NCI-H2081 treated with DMSO at 0.1 percent for 48 hours (cell line): Measurements from ENCODE around the gene CPED1.
"Not testable (repeated sequence)": the region's sequence is repeated elsewhere in the genome, so short reads cannot be mapped to it uniquely, and the experiment has no call there.

ENCODE experiments used
- DNase-seq: peaks from one replicate; lab custom pipeline; 2025; lab: John Stamatoyannopoulos, UW

CPED1 gene

DNA sequence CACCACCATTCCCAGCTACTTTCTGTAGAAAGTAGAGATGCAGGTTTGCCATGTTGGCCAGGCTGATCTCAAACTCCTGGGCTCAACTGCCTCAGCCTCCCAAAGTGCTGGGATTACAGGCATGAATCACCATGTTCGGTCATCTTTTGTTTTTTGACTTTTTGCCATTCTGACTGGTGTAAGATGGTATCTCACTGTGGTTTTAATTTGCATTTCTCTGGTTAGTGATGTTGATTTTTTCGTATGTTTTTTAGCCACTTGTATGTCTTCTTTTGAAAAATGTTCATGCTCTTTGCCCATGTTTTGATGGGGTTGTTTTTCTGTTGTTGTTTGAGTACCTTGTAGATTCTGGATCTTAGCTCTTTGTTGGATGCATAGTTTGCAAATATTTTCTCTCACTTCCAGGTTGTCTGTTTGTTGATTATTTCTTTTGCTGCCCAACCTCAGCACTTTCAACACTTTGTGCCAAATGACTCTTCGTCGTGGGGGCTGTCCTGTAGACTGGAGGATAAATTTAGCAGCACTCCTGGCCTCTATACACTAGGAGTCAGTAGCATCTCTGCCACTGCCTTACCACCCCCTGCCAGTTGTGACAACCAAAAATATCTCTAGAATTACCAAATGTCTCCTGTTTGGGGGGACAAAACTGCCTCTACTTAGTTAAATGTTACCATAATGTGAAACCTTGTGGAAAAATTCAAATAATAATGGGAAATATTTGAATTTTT, 6.5 kb upstream of the CPED1 start:
- DNase-seq: no peak

DNA sequence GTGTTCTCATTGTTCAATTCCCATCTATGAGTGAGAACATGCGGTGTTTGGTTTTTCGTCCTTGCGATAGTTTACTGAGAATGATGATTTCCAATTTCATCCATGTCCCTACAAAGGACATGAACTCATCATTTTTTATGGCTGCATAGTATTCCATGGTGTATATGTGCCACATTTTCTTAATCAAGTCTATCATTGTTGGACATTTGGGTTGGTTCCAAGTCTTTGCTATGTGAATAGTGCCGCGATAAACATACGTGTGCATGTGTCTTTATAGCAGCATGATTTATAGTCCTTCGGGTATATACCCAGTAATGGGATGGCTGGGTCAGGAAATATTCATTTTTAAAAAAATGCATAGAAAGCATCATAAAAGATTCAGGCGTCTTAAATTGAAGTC, 4.9 kb upstream of the CPED1 start:
- DNase-seq: not testable (repeated sequence)

GRCh38 chr7:120984406-120984805, 4.1 kb upstream of the CPED1 start:
- no peak for DNase-seq

DNA sequence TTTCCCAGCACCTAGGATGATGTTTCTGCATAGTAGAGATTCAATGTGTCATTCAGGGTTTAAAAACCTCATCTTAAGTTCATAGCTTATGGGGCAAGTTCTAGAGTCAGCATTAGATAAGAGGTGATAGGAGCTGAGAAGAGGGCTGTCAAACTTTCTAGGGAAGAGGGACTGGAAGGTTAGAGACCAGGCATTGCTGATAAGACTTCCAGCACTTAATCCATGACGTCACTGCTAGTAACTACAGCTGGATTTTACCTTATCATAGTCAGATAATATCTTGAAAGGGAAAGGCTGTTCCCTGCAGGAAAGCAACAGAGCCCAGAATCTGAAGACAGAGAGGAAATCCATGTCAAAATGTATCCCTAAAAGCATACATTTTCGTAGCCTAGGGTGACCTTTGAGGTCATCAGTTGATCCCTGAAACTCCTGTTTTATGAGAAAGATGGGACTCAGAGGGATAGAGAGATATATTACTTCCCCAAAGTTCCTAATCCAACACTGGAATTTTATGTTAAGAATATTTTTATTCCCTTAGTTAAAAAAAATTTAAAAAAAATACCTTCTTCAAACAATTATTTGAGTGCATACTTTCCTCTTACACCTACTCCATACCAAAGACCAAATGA, 3.3 kb upstream of the CPED1 start:
- no peak for DNase-seq

DNA sequence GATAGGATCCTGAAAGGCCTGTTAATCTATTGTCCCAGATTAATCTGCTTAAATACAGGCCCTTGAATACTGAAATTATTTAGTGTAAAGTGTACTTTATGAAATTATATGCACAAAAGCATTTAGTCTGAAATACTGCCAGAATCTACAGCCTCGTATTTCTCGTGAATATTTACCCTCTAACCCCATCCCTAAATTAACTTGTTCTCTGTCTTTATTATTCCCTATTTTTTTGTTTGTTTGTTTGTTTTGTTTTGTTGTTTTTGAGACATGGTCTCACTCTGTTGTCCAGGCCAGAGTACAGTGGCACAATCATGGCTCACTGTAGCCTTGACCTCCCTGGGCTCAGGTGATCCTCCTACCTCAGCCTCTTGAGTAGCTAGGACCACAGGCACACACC, 2.7 kb upstream of the CPED1 start:
- DNase-seq: no peak

GRCh38 chr7:120986650-120987049, 1.9 kb upstream of the CPED1 start:
- no peak for DNase-seq

- no peak for DNase-seq
Measured at GRCh38 chr7:120987280-120987679, 1.2 kb upstream of the CPED1 start.

GRCh38 chr7:120987683-120988590, 574 bp upstream of the CPED1 start:
- DNase-seq: peak; percentile 43

DNA sequence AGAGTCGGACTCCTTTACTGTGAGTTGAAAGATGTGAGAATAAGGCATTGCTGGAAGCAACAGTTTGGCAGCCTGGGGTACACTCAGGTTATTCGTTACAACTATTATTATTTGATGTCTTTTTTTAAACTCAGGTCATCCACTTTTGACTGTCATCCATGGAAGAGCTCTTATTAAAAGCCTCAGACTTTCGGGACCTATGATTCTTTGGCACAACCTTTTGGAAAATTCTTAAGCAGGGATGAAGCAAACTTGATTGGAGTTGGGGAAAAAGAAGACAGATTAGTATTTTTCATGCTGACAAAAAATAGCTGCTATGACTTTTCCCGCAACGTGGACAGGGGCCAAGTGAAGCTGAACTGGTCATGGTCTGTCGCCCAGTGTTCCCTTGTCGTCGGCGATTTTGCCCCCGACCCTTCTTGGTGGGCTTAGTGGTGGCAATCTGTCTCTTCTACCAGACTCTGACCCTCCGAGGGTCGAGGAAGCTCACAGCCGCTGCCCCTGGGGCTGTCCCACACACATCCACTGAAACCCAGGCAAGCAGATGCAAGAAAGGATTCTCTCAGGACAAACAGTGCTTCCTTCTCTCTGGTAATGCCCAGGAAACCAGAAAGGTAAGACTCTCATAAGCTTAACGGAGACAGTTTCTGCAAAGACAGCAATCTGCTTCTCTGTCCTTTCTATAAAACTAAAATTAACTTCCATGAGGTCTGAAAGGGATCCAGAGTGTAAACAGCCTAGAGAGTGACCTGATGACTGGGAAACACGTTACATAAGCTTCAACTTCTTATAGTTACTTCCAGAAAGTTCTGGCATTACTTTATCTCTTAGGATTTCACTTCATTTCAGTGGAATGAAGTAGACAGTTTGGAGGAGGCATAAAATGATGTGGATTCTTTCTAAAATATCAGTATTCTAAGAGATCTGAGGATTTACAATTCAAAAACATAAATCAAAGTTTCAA, 1.0 kb downstream of the CPED1 start:
- DNase-seq: no peak

DNA sequence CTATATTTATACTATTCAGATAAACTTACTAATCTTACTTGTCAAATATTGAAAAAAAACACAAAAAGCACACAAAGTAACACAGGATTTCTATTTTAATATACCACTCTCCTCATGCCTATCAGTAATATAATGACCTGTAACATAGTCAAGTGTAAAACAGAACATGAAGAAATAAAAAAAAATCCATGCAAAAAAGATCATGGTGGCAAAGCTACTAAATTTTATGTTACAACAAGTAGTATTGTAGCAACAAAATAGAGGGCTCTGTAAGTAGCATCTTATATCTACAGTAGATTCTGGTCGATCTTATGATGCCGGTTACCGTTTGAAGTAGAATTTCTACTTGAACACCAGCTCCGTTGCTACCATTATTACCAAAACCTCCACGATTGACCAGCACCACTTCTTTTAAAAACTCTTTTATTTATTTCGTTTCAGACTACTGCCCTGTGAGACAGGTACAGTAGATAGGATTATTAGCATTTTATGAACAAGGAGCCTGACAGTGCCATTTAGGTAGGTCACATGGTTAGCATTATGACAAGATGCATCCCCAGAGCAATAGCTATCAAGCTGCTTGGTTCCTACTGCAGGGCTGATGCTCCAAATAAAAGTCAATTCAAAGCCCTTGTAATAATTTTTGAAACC, 2.1 kb downstream of the CPED1 start:
- DNase-seq: no peak

DNA sequence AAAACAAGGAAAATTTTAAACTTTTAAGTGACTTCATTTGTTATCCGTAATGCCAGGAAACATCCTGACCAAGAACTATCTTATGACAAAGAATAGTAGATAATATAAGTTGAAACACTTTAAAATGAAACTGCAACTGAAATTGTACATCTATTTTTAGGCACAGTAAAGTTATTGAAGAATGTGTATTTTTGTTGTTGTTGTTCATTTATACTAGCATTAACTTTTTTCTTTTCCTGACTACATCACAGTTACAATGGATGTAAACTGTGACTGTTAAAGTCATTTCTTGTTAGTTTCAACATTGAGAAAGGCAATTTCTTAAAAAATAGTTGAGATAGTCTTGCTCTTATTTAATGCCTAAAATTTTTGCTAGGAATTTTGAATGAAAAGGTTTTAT, 2.6 kb downstream of the CPED1 start:
- DNase-seq: no peak

DNA sequence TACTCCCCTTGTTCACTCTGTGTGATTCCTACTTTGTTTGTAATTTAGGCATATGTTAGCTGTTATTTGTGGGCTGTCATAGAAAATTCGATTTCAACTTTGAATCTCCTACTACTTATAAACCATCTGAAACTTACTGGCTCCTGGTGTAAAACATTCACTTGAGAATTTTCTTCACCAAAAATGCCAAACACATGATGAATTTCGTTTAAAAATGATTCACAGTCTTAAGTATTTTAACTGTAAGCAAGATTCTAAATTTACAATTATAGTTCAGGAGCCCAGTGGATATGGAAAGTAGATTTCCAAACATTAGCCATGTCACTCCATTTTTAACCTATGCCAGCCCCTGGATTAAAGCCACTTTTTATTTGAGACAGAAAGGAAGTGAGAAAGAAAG, 3.1 kb downstream of the CPED1 start:
- DNase-seq: no peak

DNA sequence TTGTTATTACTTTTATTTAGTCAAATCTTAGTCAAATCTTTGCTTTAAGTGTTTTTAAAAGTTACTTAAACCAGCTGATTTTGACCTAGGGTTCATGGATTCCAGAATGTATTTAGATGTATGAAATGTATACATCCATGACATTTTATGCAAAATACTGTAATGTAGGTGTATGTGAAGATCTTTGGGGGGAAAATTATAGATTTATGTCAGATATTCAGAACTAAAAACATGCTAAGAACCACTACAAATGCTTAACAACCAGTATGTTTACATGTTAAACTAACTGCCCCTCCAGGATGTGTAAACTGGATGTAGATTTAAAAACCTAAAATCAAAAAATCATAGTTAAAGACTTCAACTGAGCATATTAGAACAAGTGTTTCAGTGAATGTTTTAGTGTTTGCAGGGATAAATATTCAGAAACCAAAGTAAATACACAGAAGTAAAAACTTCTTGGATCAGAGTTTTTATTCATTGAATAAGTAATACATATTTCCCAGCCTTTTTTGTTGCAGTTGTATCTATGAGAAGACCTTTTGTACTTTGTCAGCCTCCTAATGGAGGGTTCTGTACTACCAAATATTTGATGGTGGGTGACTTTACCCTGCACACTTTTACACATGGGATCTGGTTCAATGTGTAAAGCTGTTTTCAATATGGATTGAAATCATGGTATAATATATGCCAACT, 3.9 kb downstream of the CPED1 start:
- DNase-seq: no peak

GRCh38 chr7:120992965-120993494, 4.5 kb downstream of the CPED1 start:
- no peak for DNase-seq

- DNase-seq: no peak
Measured at GRCh38 chr7:120993553-120994191, 5.2 kb downstream of the CPED1 start.

- no peak for DNase-seq
Measured at GRCh38 chr7:120994512-120995410, 6.2 kb downstream of the CPED1 start.

GRCh38 chr7:120995654-120996053, 7.1 kb downstream of the CPED1 start:
- no peak for DNase-seq

GRCh38 chr7:120996333-120996987, 7.9 kb downstream of the CPED1 start:
- DNase-seq: no peak
